Measurements from ENCODE around the gene NTMT1. TPM values are rescaled to one million over a fixed set of nuclear protein-coding genes. Genes with fewer than 3 reads are reported as not detected.

NTMT1 gene
- total and polyA plus RNA-seq, 12 donors: 27.2 to 190 (median 73.6) TPM

DNA sequence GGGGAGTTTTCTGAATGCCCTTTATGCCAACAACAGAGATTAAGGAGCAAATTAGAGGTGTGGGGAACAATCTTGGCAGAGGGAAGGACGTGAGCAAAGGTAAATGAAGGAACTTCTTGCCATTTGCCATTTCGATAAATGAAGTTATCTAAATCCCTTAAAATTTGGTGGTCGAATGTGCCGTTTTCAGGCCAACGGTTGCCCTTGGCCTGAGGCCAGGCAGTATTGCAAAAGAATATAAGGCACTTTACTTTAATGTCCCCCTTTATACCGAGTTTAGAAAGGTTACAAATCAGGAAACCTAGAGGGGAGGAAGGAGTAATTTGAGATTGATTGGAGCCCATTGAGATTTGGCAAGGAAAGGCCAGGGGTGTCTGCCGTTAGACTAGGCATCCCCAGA, 31.3 kb upstream of the NTMT1 start:
- Histone ChIP-seq H3K4me3 (no peak overlapping the region), H3K36me3 (replicated peaks in 1 of 2) (no peaks in the 10 kb centered on the region), H3K27me3 (no peaks in the 10 kb centered on the region), H3K9me3 (replicated peaks in 1 of 3) (no peaks in the 10 kb centered on the region), H3K27ac (no peak overlapping the region), H3K4me1 (replicated peaks in 1 of 2) (peaks cover 17 to 18% of the 10 kb centered on the region in 2 donors)
- intact Hi-C loops (cut with DNase I): no loop called here
- WGBS, 4 donors: 43 to 53% (median 49%) methylated on average over 7 of the region's 7 CpGs
- TF ChIP-seq, protein P1, sequence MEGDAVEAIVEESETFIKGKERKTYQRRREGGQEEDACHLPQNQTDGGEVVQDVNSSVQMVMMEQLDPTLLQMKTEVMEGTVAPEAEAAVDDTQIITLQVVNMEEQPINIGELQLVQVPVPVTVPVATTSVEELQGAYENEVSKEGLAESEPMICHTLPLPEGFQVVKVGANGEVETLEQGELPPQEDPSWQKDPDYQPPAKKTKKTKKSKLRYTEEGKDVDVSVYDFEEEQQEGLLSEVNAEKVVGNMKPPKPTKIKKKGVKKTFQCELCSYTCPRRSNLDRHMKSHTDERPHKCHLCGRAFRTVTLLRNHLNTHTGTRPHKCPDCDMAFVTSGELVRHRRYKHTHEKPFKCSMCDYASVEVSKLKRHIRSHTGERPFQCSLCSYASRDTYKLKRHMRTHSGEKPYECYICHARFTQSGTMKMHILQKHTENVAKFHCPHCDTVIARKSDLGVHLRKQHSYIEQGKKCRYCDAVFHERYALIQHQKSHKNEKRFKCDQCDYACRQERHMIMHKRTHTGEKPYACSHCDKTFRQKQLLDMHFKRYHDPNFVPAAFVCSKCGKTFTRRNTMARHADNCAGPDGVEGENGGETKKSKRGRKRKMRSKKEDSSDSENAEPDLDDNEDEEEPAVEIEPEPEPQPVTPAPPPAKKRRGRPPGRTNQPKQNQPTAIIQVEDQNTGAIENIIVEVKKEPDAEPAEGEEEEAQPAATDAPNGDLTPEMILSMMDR (IDR thresholded peaks at IDR 0.05): no peak
- DNase-seq: no peak

DNA sequence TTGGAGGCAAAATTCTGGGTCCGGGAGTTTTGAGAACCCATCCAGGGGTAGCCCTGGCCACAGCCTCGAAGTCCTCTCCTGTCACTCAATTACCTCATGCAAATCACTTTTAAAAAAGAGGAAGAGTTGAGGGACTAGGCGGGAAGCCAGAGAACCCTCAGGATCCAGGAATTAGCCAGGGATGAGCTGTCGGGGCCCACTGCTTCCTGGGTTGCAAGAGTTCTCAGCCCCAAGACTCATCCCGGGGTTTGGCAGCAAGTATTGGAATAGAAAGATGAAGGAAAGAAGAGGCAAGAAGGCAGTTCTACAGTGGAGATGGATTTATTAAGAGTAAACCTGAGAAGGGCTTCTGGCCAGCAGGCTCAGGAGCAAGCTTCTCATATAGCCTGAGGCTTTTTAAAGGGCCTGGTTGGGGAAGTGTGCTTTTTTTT, 30.6 kb upstream of the NTMT1 start:
- intact Hi-C loops (cut with DNase I): no loop called here
- no peak for TF ChIP-seq POLR2A (IDR thresholded peaks at IDR 0.05)
- TF ChIP-seq, protein P1 (IDR thresholded peaks at IDR 0.05): no peak
- Histone ChIP-seq H3K36me3 (replicated peaks in 1 of 2) (no peaks in the 10 kb centered on the region), H3K4me1 (replicated peaks in 1 of 2) (peaks cover 17 to 18% of the 10 kb centered on the region in 2 donors), H3K9me3 (replicated peaks in 1 of 3) (no peaks in the 10 kb centered on the region), H3K27me3 (no peaks in the 10 kb centered on the region), H3K27ac (peak overlapping the region in 1 of 5 donors; percentile 18), H3K4me3 (no peak overlapping the region)
- 56 to 69% (median 66%) methylated on average over 5 of the region's 5 CpGs for WGBS, 4 donors
- DNase-seq: no peak

DNA sequence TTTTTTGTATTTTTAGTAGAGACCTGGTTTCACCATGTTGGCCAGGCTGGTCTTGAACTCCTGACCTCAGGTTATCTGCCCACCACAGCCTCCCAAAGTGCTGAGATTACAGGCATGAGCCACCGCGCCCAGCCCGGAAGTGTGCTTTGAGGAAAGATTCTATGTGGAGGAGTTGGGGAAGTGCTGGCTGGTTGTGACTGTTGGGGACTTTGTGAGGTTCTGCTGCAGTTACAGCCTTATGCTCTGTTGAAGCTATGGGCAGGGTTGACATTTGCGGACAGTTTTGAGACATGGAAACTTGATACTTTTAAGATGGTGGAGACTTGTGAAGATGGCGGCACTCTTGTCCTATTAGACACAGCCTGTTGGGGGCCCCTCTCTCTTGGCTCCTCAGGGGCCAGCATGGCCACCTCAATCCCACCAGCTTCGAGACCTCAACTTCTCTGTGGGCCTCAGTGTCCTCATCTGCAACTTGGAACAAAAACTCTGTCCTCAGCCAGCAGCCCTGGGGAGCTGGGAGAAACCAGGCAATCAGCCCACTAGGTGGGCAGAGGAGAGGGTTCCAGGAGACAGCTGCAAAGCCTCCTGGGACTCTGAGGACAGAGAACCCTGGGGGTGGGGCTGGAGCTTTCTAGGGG, 29.9 kb upstream of the NTMT1 start:
- TF ChIP-seq, protein P1 (IDR thresholded peaks at IDR 0.05): no peak
- no peak for TF ChIP-seq POLR2A (IDR thresholded peaks at IDR 0.05)
- Histone ChIP-seq H3K36me3 (replicated peaks in 1 of 2) (no peaks in the 10 kb centered on the region), H3K27ac (peak overlapping the region in 3 of 5 donors; percentile 81 to 94 (median 91)), H3K9me3 (replicated peaks in 1 of 3) (no peaks in the 10 kb centered on the region), H3K4me3 (no peak overlapping the region), H3K4me1 (replicated peaks in 1 of 2) (peaks cover 17 to 18% of the 10 kb centered on the region in 2 donors), H3K27me3 (no peaks in the 10 kb centered on the region)
- intact Hi-C loops (cut with DNase I): no loop called here
- DNase-seq: no peak
- 76 to 83% (median 80%) methylated on average over 6 of the region's 6 CpGs for WGBS, 4 donors

DNA sequence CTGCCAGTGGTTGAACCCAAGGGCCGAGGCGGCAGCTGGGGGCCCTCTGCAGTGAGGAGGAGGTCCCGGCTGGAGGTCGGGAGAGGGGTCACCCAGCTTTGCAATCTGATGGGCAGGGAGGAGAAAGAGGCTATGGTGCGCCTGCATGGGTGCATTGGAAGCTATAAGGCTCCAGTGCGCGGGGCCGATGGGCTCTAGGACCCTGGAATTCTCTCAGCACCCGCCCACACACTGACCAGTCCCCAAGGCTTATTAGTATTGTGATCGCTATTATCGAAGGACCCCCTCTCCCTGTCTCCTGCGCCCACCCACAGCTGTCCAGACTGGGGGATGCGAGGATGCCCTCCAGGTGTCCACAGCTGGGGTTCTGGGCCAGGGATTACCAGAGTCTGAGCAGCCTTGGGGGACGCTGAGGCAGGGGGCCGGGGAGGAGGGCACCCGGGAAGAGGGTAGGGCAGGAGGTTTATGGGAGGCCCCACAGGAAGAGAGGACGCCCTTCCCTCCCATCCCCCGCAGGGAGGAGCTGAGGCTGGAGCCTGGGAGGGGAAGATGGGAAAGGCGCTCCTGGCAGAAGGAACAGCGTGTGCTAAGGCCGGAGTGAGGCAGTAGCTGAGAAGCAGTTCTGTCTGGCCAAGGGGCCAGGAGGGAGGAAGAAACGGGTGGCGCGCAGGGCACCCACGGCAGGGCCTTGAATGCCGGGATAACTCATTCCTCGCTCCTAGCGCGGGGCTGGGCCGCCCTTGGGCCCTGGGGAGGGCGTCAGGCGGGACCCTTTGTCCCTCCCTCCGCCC, 29.2 kb upstream of the NTMT1 start:
- Histone ChIP-seq H3K36me3 (replicated peaks in 1 of 2) (no peaks in the 10 kb centered on the region), H3K27me3 (no peaks in the 10 kb centered on the region), H3K27ac (peak overlapping the region in 4 of 5 donors; percentile 4 to 94 (median 86)), H3K9me3 (replicated peaks in 1 of 3) (no peaks in the 10 kb centered on the region), H3K4me1 (replicated peaks in 1 of 2) (peaks cover 17 to 18% of the 10 kb centered on the region in 2 donors), H3K4me3 (peak overlapping the region in 2 of 4 donors; percentile 29 to 51)
- WGBS, 4 donors: 2 to 40% (median 27%) methylated on average over 9 to 33 of the region's 33 CpGs
- peak in 1 of 2 donors; percentile 33 for TF ChIP-seq POLR2A (IDR thresholded peaks at IDR 0.05)
- TF ChIP-seq, protein P1 (IDR thresholded peaks at IDR 0.05): no peak
- intact Hi-C loops (cut with DNase I): no loop called here
- DNase-seq: peak in 5 of 7 donors; percentile 52 to 76 (median 69)

Measured in adrenal gland (tissue), 12 donors.